Muscle layer of duodenum (tissue), 2 donors: ENCODE data around the gene MRPL38.

ENCODE experiments used
- H3K27ac ChIP-seq: one replicate; pipeline ENCODE4 v1.7.0; 2013; ENCODE audit warnings: mild to moderate bottlenecking, low read length
- H3K27me3 ChIP-seq: one replicate; pipeline ENCODE4 v1.7.0; 2013; ENCODE audit warnings: low read depth, mild to moderate bottlenecking, control low read depth, low read length
- H3K36me3 ChIP-seq, 2 donors: one replicate each; pipeline ENCODE4 v1.7.0; 2013; ENCODE audit warnings: low read length in 2 of 2, control low read depth in 1 of 2, mild to moderate bottlenecking in 1 of 2; ENCODE audit not compliant: insufficient read depth in 2 of 2, control insufficient read depth in 1 of 2
- H3K4me1 ChIP-seq, 2 donors: one replicate each; pipeline ENCODE4 v1.7.0; 2013; ENCODE audit warnings: low read length in 2 of 2, mild to moderate bottlenecking in 2 of 2, control low read depth in 1 of 2, moderate library complexity in 1 of 2; ENCODE audit not compliant: insufficient read depth in 2 of 2, control insufficient read depth in 1 of 2
- H3K4me3 ChIP-seq, 2 donors: one replicate each; pipeline ENCODE4 v1.7.0; 2013; ENCODE audit warnings: low read length in 2 of 2, low read depth in 1 of 2, mild to moderate bottlenecking in 1 of 2
- H3K9me3 ChIP-seq, 2 donors: one replicate each; pipeline ENCODE4 v1.7.0; 2013; ENCODE audit warnings: low read length in 2 of 2, control low read depth in 1 of 2, mild to moderate bottlenecking in 1 of 2; ENCODE audit not compliant: control insufficient read depth in 1 of 2
- donor health status: healthy.

The MRPL38 gene

GRCh38 chr17:75931062-75931461 is 26.4 kb upstream of the MRPL38 start:
- Histone ChIP-seq H3K27me3 (no peaks in the 10 kb centered on the region), H3K4me1 (no peaks in the 10 kb centered on the region), H3K4me3 (no peak overlapping the region), H3K27ac (no peak overlapping the region), H3K9me3 (no peaks in the 10 kb centered on the region), H3K36me3 (peaks cover 0 to 9% of the 10 kb centered on the region in 2 donors)

GRCh38 chr17:75927286-75927922 is 22.7 kb upstream of the MRPL38 start:
- Histone ChIP-seq H3K36me3 (peaks cover 0 to 29% of the 10 kb centered on the region in 2 donors), H3K4me1 (no peaks in the 10 kb centered on the region), H3K27ac (no peak overlapping the region), H3K9me3 (no peaks in the 10 kb centered on the region), H3K27me3 (no peaks in the 10 kb centered on the region), H3K4me3 (no peak overlapping the region)

GRCh38 chr17:75926456-75926855 is 21.8 kb upstream of the MRPL38 start:
- H3K36me3 ChIP-seq = peaks cover 0 to 29% of the 10 kb centered on the region in 2 donors
- no peaks in the 10 kb centered on the region for H3K9me3 ChIP-seq
- H3K27me3 ChIP-seq = no peaks in the 10 kb centered on the region
- H3K27ac ChIP-seq = no peak overlapping the region
- no peaks in the 10 kb centered on the region for H3K4me1 ChIP-seq
- no peak overlapping the region for H3K4me3 ChIP-seq

GRCh38 chr17:75925912-75926311 is 21.2 kb upstream of the MRPL38 start:
- H3K9me3 ChIP-seq = no peaks in the 10 kb centered on the region
- H3K4me3 ChIP-seq = no peak overlapping the region
- H3K4me1 ChIP-seq = no peaks in the 10 kb centered on the region
- no peak overlapping the region for H3K27ac ChIP-seq
- peaks cover 0 to 29% of the 10 kb centered on the region in 2 donors for H3K36me3 ChIP-seq
- H3K27me3 ChIP-seq = no peaks in the 10 kb centered on the region

- Histone ChIP-seq H3K27me3 (no peaks in the 10 kb centered on the region), H3K36me3 (peaks cover 0 to 32% of the 10 kb centered on the region in 2 donors)
Measured at GRCh38 chr17:75925103-75925502, 20.4 kb upstream of the MRPL38 start.

GRCh38 chr17:75922963-75923874 is 18.5 kb upstream of the MRPL38 start:
- no peak overlapping the region for H3K4me3 ChIP-seq
- H3K27ac ChIP-seq = no peak overlapping the region

More at GRCh38 chr17:75925103-75925502, 20.4 kb upstream of the MRPL38 start:
- Histone ChIP-seq H3K27ac (no peak overlapping the region), H3K4me1 (no peaks in the 10 kb centered on the region), H3K4me3 (no peak overlapping the region), H3K9me3 (no peaks in the 10 kb centered on the region)

GRCh38 chr17:75922173-75922961 is 17.7 kb upstream of the MRPL38 start:
- no peak overlapping the region for H3K27ac ChIP-seq

More at GRCh38 chr17:75922963-75923874, 18.5 kb upstream of the MRPL38 start:
- Histone ChIP-seq H3K27me3 (no peaks in the 10 kb centered on the region), H3K4me1 (no peaks in the 10 kb centered on the region), H3K36me3 (peaks cover 0 to 36% of the 10 kb centered on the region in 2 donors), H3K9me3 (no peaks in the 10 kb centered on the region)

GRCh38 chr17:75921596-75921995 is 16.9 kb upstream of the MRPL38 start:
- H3K36me3 ChIP-seq = peaks cover 0 to 36% of the 10 kb centered on the region in 2 donors
- H3K27me3 ChIP-seq = no peaks in the 10 kb centered on the region

More at GRCh38 chr17:75922173-75922961, 17.7 kb upstream of the MRPL38 start:
- Histone ChIP-seq H3K36me3 (peaks cover 0 to 36% of the 10 kb centered on the region in 2 donors), H3K4me1 (no peaks in the 10 kb centered on the region), H3K27me3 (no peaks in the 10 kb centered on the region), H3K4me3 (no peak overlapping the region), H3K9me3 (no peaks in the 10 kb centered on the region)

GRCh38 chr17:75920045-75920560 is 15.4 kb upstream of the MRPL38 start:
- Histone ChIP-seq H3K4me3 (no peak overlapping the region), H3K36me3 (peaks cover 0 to 27% of the 10 kb centered on the region in 2 donors), H3K9me3 (no peaks in the 10 kb centered on the region), H3K27me3 (no peaks in the 10 kb centered on the region), H3K27ac (no peak overlapping the region), H3K4me1 (no peaks in the 10 kb centered on the region)

More at GRCh38 chr17:75921596-75921995, 16.9 kb upstream of the MRPL38 start:
- Histone ChIP-seq H3K4me3 (no peak overlapping the region), H3K9me3 (no peaks in the 10 kb centered on the region), H3K4me1 (no peaks in the 10 kb centered on the region), H3K27ac (no peak overlapping the region)

GRCh38 chr17:75919611-75920010 is 14.9 kb upstream of the MRPL38 start:
- Histone ChIP-seq H3K27me3 (no peaks in the 10 kb centered on the region), H3K27ac (no peak overlapping the region), H3K9me3 (no peaks in the 10 kb centered on the region), H3K4me1 (no peaks in the 10 kb centered on the region), H3K36me3 (peaks cover 0 to 30% of the 10 kb centered on the region in 2 donors), H3K4me3 (no peak overlapping the region)
